Astrocyte (in vitro differentiated cells and primary cell): Measurements from ENCODE around the gene CTAG1A.

Experiments used
- CTCF ChIP-seq: IDR thresholded peaks from 2 replicates; pipeline ENCODE4 v1.5.1; 2011; ENCODE audit warnings: low read depth, mild to moderate bottlenecking, inconsistent platforms, low read length, moderate library complexity; ENCODE audit not compliant: insufficient read depth
- EZH2 ChIP-seq: IDR thresholded peaks from 2 replicates; pipeline ENCODE4 v1.6.1; 2012; ENCODE audit warnings: mild to moderate bottlenecking, low read length, inconsistent platforms; ENCODE audit not compliant: insufficient read depth

GRCh38 chrX:154546354-154547244 is 38.3 kb upstream of the CTAG1A start, which contains the start of gene G6PD:
- no peak for TF ChIP-seq EZH2
- TF ChIP-seq CTCF = no peak
